ENCODE results near the gene S100A3.

- TF ChIP-seq, protein P1, sequence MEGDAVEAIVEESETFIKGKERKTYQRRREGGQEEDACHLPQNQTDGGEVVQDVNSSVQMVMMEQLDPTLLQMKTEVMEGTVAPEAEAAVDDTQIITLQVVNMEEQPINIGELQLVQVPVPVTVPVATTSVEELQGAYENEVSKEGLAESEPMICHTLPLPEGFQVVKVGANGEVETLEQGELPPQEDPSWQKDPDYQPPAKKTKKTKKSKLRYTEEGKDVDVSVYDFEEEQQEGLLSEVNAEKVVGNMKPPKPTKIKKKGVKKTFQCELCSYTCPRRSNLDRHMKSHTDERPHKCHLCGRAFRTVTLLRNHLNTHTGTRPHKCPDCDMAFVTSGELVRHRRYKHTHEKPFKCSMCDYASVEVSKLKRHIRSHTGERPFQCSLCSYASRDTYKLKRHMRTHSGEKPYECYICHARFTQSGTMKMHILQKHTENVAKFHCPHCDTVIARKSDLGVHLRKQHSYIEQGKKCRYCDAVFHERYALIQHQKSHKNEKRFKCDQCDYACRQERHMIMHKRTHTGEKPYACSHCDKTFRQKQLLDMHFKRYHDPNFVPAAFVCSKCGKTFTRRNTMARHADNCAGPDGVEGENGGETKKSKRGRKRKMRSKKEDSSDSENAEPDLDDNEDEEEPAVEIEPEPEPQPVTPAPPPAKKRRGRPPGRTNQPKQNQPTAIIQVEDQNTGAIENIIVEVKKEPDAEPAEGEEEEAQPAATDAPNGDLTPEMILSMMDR (IDR thresholded peaks at IDR 0.05; ENCODE audit: insufficient read depth, low read length, poor library complexity, severe bottlenecking): no peak
- TF ChIP-seq EZH2phosphoT487 (conservative IDR thresholded peaks at IDR 0.05; ENCODE audit: low read length): no peak
Observed at GRCh38 chr1:153535242-153536011, 13.6 kb downstream of the S100A3 start, which contains the start of gene S100A6.

All from SU-DHL-6 (cell line).